ENCODE data around the gene TCERG1L.

TCERG1L gene

DNA sequence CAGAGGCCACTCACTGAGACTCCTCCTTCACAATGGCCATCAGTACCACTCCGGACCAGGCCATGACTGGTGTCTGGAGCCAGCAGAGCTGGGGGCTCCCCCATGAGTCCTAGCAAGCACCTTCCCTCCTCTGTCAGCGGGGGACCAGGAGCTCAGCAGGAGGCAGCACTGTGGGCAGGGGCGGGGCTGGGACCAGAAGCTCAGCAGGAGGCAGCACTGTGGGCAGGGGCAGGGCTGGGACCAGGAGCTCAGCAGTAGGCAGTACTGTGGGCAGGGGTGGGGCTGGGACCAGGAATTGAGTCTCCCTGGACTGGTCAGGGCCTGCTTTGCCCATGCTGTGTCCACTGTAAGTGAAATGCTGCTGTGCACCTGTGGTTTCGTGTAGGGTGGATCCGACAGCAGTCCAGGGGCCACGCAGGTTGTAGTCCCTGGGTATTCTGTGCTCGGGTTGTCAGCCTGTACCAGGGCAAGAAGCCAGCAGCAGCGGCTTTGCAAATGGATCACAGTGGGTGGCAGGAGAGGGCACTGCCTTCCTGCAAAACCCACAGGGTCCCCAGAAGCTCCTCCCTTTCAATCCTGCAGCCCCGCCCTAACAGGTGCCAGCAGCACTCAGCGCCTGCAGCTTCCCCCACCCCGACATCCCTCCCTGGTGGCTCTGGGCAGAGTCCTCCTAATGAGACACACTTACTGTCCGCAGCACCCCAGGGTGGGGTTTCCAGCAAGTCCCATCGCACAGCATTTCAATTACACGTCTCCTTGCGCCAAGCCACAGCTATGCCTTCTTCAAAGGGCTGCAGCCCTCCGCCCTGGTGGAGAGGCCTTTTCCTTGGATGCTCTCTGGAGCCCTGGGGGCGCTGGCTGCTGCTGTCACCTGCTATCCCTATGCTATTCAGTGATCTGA is 220.5 kb downstream of the TCERG1L start:
- TF ChIP-seq FOXP2 (optimal IDR thresholded peaks at IDR 0.05; ENCODE audit: borderline replicate concordance, extremely low read depth, extremely low read length, insufficient read depth), result no peak
- no peak for TF ChIP-seq POLR2AphosphoS5 (IDR thresholded peaks at IDR 0.05; ENCODE audit: low read depth, low read length)
- TF ChIP-seq TAF1 (IDR thresholded peaks at IDR 0.05; ENCODE audit: borderline replicate concordance, insufficient read depth, low read length), result no peak
- TF ChIP-seq REST (IDR thresholded peaks at IDR 0.05; ENCODE audit: insufficient read depth in 1 of 2, low read depth in 2 of 2, low read length in 2 of 2), result no peak
- no peak for TF ChIP-seq SIN3A (IDR thresholded peaks at IDR 0.05; ENCODE audit: borderline replicate concordance, insufficient read depth, low read length)

DNA sequence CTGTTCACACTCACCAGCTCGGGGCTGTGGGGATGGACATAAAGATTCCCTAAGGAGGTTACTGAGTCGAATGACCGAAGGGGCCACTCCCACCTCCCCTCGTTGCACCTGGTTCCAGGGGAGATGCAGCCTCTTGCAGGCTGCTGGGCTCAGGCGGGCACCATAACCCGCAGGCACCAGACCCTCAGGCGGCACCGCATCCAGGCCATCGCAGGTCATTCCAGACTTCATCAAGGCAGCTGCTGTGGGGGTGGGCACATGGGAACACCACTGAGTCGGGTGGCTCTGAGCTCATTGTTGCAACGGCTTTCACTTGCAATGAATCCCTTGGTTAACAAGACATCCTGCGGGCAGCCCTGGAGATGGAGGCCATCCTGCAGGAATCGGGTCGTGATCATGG is 221.7 kb downstream of the TCERG1L start:
- TF ChIP-seq POLR2AphosphoS5 (IDR thresholded peaks at IDR 0.05; ENCODE audit: low read depth, low read length), result no peak
- no peak for TF ChIP-seq FOXP2 (optimal IDR thresholded peaks at IDR 0.05; ENCODE audit: borderline replicate concordance, extremely low read depth, extremely low read length, insufficient read depth)
- no peak for TF ChIP-seq REST (IDR thresholded peaks at IDR 0.05; ENCODE audit: insufficient read depth in 1 of 2, low read depth in 2 of 2, low read length in 2 of 2)
- no peak for TF ChIP-seq SIN3A (IDR thresholded peaks at IDR 0.05; ENCODE audit: borderline replicate concordance, insufficient read depth, low read length)
- no peak for TF ChIP-seq TAF1 (IDR thresholded peaks at IDR 0.05; ENCODE audit: borderline replicate concordance, insufficient read depth, low read length)

DNA sequence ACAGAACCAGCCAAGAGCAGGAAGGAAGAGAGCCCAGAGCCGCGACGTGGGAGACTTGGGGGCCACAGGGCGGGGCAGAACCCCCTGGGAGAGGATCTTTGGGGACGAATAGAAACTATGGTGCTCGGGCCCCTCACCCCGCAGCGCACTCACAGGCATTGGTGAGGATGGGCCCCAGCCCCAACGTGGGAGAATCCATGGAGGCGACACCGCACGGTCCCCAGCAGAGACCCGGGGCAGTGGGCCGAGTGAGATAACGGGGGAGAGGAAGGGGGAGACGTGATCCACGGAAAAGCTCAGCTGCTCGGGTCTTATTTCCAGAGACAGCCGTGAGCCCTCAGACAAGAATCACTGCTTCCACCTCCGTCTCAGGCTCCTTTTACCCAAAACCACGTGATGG is 222.4 kb downstream of the TCERG1L start:
- no peak for TF ChIP-seq REST (IDR thresholded peaks at IDR 0.05; ENCODE audit: insufficient read depth in 1 of 2, low read depth in 2 of 2, low read length in 2 of 2)
- TF ChIP-seq TAF1 (IDR thresholded peaks at IDR 0.05; ENCODE audit: borderline replicate concordance, insufficient read depth, low read length), result no peak
- TF ChIP-seq SIN3A (IDR thresholded peaks at IDR 0.05; ENCODE audit: borderline replicate concordance, insufficient read depth, low read length), result no peak

DNA sequence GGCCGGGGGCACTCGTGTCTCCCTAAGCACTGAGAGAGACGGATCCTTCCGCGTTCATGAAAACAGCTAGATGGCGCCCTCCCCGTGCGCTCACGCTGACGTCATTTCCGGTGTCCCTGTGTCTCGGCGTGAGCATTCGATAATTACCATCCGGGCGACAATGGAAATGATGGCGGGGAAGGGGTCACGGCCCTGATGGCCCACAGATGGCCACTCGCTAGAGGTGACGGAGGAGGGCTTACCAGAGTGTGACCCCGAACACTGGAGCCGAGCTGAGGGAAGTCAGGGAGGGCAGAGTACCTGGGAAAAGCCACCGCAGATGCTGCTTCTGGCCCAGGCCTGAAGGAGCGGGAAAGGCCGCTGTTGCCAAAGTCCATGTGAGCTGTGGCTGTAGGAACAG is 222.9 kb downstream of the TCERG1L start:
- TF ChIP-seq TAF1 (IDR thresholded peaks at IDR 0.05; ENCODE audit: borderline replicate concordance, insufficient read depth, low read length) (no peak), REST (IDR thresholded peaks at IDR 0.05; ENCODE audit: insufficient read depth in 1 of 2, low read depth in 2 of 2, low read length in 2 of 2) (no peak), SIN3A (IDR thresholded peaks at IDR 0.05; ENCODE audit: borderline replicate concordance, insufficient read depth, low read length) (no peak), POLR2AphosphoS5 (IDR thresholded peaks at IDR 0.05; ENCODE audit: low read depth, low read length) (no peak), FOXP2 (optimal IDR thresholded peaks at IDR 0.05; ENCODE audit: borderline replicate concordance, extremely low read depth, extremely low read length, insufficient read depth) (no peak)
